Fibroblast of the aortic adventitia (primary cell): ENCODE measurements around the gene ZC2HC1B. TPM values are rescaled to one million over a fixed set of nuclear protein-coding genes. Genes with fewer than 3 reads are reported as not detected.

Experiments used
- DNase-seq: peaks from one replicate; pipeline ENCODE4 v3.0.0-alpha.2; 2010; ENCODE audit warnings: low read depth
- H3K4me3 ChIP-seq: 2 replicates; pipeline ENCODE4 v1.5.1; 2011; ENCODE audit warnings: low read depth, mild to moderate bottlenecking, control low read depth, low read length, moderate library complexity
- total RNA-seq: library from RNA; depleted of rRNA; stranded (reverse); fragments of >200 nt; gene quantifications from 2 replicates; pipeline ENCODE4 v1.2.3, GENCODE V29; 2012; ENCODE audit warnings: low replicate concordance
- TF ChIP-seq, protein P1 (sequence below): IDR thresholded peaks from 2 replicates; pipeline ENCODE4 v1.5.1; 2011; ENCODE audit warnings: mild to moderate bottlenecking, low read length, control low read depth, inconsistent platforms; ENCODE audit not compliant: insufficient read depth

The ZC2HC1B gene
- total RNA-seq, 1 donor: not detected

DNA sequence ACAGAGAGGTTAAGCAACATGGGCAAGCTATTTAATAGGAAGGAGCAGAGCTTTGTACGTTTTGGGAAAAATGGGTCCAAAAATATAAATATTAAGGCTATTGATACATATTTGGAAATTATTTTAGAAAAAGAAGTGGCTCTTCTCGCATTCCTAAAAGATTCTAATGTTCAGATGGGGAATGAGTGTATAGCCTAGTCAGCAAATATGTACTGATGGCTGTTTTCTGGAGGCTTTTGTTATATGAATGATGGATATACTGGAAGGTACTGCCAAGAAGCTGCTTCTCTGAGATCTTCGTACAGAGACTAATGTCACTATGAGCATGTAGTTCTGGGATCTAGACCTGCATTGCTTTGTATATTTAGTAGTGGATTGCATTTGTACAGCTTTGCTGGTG, 72.1 kb downstream of the ZC2HC1B start:
- no peak overlapping the region for H3K4me3 ChIP-seq
- TF ChIP-seq, protein P1, sequence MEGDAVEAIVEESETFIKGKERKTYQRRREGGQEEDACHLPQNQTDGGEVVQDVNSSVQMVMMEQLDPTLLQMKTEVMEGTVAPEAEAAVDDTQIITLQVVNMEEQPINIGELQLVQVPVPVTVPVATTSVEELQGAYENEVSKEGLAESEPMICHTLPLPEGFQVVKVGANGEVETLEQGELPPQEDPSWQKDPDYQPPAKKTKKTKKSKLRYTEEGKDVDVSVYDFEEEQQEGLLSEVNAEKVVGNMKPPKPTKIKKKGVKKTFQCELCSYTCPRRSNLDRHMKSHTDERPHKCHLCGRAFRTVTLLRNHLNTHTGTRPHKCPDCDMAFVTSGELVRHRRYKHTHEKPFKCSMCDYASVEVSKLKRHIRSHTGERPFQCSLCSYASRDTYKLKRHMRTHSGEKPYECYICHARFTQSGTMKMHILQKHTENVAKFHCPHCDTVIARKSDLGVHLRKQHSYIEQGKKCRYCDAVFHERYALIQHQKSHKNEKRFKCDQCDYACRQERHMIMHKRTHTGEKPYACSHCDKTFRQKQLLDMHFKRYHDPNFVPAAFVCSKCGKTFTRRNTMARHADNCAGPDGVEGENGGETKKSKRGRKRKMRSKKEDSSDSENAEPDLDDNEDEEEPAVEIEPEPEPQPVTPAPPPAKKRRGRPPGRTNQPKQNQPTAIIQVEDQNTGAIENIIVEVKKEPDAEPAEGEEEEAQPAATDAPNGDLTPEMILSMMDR: no peak
- no peak for DNase-seq

DNA sequence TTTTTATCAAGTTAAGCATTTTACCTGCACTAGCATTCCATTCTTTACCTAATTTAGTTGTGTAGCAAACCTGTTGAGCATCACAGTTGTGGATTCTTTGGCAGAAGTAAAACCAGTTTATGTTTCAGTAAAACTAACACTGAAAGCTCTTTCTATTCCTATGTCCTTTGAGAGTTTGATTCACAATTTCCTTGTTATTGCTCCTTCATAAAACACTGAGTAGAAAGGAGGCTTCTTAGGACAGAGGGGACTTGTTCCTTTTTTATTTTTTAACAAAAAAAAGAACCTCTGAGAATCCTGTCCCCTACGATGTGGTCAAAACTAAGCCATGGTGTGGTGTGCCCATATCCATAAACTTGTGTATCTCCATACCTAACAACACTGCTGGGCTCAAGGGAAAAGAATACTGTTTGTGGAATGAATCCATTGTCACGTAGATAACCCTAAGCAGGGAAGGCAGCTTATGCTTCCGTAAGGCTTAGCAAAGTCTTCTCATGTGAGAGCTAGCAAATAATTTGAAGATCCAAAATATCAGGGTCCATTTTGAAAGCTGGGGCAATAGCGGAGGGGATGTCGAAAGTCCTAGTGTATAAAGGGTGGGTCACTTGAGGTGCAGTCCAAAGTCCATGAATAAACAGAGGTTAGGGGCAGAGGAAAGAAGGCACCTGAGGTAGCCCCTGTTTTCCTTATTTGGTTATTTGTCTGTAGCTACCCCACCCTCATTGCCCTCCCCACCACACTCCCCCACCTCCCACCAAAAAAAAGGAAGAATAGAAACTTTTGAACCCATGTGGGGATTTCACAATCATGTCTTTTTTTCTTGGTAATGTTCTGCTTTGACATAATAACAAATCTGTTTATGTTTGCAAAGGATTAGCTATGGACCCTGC, 72.7 kb downstream of the ZC2HC1B start:
- H3K4me3 ChIP-seq: no peak overlapping the region
- TF ChIP-seq, protein P1: no peak
- DNase-seq: no peak

DNA sequence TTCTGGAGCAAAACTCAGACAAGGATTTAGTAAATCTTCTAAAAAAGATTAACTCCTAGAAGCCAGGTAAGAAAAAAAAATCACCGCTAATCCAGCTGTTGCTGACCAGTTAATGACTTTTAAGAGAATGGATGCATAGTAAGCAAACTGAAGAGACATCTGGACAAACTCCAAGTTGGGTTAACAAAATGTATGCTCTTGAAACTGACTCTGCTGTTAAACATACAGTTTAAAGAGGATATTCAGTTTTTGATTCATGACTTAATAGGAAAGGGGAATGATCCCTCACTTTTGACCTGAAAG, 73.3 kb downstream of the ZC2HC1B start:
- DNase-seq: no peak
- no peak overlapping the region for H3K4me3 ChIP-seq
- TF ChIP-seq, protein P1: no peak

DNA sequence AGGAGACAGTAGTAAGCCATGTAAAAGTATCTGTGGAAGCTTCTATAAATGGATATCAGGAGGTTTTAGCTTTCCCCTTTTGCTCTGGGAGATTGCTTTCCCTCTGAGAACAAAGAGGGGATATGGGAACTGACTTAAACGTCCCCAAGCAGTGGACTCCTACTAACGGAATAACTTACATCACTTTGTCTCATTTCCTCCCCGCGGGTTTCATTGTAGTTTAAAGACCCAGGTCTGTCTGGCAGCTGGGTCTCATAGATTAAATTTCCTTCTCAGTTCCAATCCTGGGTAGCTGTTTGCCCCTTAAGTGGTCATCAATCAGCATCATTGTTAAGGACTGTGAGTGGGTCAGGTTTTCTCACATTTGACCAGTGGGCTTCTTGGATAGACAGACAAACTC, 75.1 kb downstream of the ZC2HC1B start:
- no peak overlapping the region for H3K4me3 ChIP-seq
- TF ChIP-seq, protein P1: no peak
- no peak for DNase-seq

DNA sequence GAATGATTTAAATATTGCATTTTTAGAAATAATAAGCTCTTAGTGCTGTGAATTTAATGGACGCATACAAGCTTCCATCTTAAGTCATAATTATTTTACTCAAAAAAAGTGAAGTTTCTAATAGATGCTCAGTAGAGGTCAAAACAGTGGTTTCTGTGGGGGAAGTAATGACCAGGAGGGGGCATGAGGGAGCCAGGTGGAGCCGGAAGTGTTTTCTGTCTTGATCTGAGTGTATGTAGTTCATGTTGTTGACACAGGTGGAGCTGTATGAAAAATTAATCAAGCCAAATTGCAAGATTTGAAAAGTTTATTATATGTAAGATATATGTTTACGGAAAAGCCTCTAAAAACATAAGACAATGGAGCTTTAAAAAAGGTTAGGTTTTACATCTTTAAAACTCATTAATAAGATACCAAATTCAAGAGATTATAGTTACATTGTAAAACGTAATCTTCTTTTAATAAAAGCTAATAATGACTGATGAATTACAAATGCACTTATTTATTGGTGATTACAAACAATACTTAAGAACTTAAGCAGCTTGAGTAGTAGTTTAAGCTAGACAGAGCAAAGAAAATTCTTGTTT, 75.8 kb downstream of the ZC2HC1B start:
- TF ChIP-seq, protein P1: peak; percentile 70
- no peak overlapping the region for H3K4me3 ChIP-seq
- peak; percentile 46 for DNase-seq

DNA sequence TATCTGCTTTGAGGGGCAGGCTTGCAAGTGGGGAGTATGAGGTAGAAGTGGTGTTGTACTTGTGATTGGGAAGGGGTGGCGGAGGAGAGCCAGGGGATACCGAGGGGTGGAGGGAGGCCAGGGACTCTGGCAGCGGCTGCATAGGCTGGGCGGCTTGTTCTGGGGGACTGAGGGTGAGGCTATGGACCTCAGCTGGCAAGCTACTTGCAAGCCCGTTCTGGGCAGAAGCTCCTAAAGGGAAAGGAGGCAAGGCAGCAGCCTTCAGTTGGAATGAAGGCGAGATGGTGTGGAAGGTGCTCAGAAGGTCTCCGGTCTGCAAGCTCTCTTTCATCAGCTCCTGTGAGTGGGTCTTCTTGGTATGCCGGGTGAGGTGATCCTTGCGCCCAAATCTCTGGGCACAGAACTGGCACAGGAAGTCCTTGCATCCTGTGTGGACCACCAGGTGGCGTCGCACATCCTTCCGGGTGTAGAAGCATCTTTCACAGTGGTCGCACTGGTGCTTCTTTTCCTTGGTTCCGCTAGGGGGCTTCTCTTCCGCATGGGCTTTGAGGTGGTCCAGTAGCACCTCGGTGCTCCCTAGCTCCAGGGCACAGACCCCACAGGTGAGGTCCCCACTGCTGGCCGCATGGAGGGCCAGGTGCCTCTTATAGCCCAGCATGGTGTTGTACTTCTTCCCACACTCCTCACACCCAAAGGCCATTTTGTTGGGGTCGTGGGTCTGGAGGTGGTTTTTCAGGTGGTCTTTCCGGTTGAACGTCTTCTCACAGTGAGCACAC, 77.8 kb downstream of the ZC2HC1B start:
- TF ChIP-seq, protein P1: peak; percentile 58
- H3K4me3 ChIP-seq: no peak overlapping the region
- peak; percentile 56 for DNase-seq
